HUES6 (cell line): Measurements from ENCODE around the gene BLTP1.
"Not testable (repeated sequence)": the region's sequence is repeated elsewhere in the genome, so short reads cannot be mapped to it uniquely, and the experiment has no call there.

Experiments used
- H3K27ac ChIP-seq: 2 replicates; pipeline ENCODE4 v1.7.0; 2013; ENCODE audit warnings: low read depth, mild to moderate bottlenecking, low read length, inconsistent platforms
- H3K27me3 ChIP-seq: 2 replicates; pipeline ENCODE4 v1.6.1; 2013; ENCODE audit warnings: low read length; ENCODE audit not compliant: control insufficient read depth, insufficient read depth
- H3K36me3 ChIP-seq: 2 replicates; pipeline ENCODE4 v1.6.1; 2013; ENCODE audit warnings: low read length; ENCODE audit not compliant: control insufficient read depth, insufficient read depth
- H3K4me1 ChIP-seq: 2 replicates; pipeline ENCODE4 v1.6.1; 2013; ENCODE audit warnings: low read length; ENCODE audit not compliant: control insufficient read depth, insufficient read depth
- H3K4me3 ChIP-seq: 2 replicates; pipeline ENCODE4 v1.5.1; 2013; ENCODE audit warnings: low read depth, low read length
- H3K9ac ChIP-seq: one replicate; pipeline ENCODE4 v1.6.1; 2013; ENCODE audit warnings: mild to moderate bottlenecking, low read length
- H3K9me3 ChIP-seq: 2 replicates; pipeline ENCODE4 v1.6.1; 2013; ENCODE audit warnings: low read depth, low read length; ENCODE audit not compliant: control insufficient read depth, insufficient read depth

BLTP1 gene, protein sequence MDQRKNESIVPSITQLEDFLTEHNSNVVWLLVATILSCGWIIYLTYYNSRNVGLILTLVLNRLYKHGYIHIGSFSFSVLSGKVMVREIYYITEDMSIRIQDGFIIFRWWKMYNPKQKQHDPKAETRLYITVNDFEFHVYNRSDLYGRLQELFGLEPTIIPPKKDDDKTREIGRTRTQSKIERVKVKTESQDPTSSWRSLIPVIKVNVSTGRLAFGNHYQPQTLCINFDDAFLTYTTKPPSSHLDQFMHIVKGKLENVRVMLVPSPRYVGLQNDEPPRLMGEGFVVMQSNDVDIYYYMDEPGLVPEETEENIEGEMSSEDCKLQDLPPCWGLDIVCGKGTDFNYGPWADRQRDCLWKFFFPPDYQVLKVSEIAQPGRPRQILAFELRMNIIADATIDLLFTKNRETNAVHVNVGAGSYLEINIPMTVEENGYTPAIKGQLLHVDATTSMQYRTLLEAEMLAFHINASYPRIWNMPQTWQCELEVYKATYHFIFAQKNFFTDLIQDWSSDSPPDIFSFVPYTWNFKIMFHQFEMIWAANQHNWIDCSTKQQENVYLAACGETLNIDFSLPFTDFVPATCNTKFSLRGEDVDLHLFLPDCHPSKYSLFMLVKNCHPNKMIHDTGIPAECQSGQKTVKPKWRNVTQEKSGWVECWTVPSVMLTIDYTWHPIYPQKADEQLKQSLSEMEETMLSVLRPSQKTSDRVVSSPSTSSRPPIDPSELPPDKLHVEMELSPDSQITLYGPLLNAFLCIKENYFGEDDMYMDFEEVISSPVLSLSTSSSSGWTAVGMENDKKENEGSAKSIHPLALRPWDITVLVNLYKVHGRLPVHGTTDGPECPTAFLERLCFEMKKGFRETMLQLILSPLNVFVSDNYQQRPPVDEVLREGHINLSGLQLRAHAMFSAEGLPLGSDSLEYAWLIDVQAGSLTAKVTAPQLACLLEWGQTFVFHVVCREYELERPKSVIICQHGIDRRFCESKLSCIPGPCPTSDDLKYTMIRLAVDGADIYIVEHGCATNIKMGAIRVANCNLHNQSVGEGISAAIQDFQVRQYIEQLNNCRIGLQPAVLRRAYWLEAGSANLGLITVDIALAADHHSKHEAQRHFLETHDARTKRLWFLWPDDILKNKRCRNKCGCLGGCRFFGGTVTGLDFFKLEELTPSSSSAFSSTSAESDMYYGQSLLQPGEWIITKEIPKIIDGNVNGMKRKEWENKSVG (N-terminal part only)

DNA sequence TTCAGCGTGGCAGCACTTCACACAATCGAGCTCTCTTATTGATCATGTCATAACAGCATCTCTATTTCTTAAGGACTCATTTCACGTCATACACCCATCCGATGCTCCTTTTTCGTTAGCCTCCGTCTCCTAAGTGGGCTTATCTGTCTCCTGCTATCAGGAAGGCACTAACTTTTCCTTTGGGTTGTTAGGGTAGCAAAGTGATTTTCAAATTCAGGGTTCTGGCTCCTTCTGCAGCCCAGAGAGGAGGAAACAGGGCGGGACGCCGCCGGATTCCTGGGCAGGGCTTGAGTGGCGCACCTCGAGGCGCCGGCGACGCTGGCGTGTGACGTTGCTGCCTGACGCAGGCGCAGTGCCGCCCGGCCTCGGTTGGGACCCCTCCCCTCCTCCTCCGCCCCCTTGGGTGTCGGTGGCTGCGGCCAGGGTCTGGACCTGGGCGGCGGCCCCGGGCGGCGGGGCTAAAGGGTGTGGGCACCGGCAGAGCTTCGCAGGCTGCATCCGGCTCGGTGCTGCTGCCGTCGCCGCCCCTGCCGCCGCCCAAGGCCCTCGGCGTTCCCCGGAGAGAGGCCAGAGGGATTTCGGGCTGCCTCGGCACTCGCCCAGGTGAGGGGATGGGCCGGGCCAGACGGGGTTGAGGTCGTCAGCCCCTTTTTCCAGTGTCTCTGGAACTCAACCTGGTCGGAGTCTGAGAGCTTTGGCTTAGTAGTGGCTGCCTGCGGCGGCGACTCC, at the start of gene BLTP1:
BLTP1 (plus strand) TSS at position 350 of the 729 bp plus-strand sequence. CDS start 18,317 bp downstream, outside the sequence.
- Histone ChIP-seq H3K27ac (no peak within 1 kb of the TSS), H3K4me1 (no peaks in the 10 kb centered on the region), H3K27me3 (no peaks in the 10 kb centered on the region), H3K9ac (peak within 1 kb of the TSS; percentile 79), H3K9me3 (no peaks in the 10 kb centered on the region), H3K36me3 (peaks cover 20% of the 10 kb centered on the region), H3K4me3 (peak within 1 kb of the TSS; percentile 72)

DNA sequence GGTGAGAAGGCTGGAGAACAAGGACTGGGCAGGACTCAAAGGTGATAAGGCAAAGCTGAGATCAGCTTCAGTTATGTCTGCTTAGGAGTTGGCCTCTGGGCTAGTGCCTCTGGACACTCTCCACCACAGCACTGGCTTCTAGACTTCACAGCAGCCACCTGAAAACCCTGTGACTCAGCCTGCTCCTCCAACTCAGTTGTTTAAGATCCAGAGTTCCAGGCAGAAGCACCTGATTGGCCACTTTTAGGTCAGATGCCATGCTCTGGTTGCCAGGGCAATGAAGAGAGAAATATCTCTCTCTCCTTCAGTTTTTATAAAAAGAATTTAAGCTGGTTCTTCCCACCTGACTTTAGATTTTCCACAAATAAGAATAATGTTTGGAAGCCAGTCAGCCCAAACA, 47.9 kb upstream of the BLTP1 start:
- Histone ChIP-seq H3K9me3 (no peaks in the 10 kb centered on the region), H3K36me3 (no peaks in the 10 kb centered on the region), H3K4me3 (no peak overlapping the region), H3K9ac (no peak overlapping the region), H3K27ac (no peak overlapping the region), H3K4me1 (peaks cover 18% of the 10 kb centered on the region), H3K27me3 (no peaks in the 10 kb centered on the region)

DNA sequence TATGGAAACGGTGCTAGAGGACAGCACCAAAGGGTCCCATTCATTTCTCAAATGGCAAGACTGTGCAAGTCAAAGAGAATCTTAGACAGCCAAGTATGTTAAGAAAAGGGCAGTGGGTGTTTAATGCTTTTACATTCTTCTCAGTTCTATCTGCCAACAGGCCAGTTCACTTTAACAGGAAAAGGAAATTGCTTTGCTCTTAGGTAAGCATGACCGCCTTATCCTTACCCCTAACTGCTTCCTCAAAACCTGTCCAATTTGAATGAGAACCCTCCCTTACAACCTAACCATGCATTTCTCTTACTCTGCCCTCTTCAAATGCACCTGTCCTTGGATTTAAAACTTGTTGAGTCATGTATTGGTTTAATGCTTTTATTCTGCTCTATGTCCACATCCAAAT, 44.5 kb upstream of the BLTP1 start:
- no peak overlapping the region for H3K4me3 ChIP-seq
- H3K36me3 ChIP-seq: no peaks in the 10 kb centered on the region
- H3K9me3 ChIP-seq: no peaks in the 10 kb centered on the region
- H3K27ac ChIP-seq: no peak overlapping the region
- no peaks in the 10 kb centered on the region for H3K4me1 ChIP-seq
- no peak overlapping the region for H3K9ac ChIP-seq
- H3K27me3 ChIP-seq: no peaks in the 10 kb centered on the region

DNA sequence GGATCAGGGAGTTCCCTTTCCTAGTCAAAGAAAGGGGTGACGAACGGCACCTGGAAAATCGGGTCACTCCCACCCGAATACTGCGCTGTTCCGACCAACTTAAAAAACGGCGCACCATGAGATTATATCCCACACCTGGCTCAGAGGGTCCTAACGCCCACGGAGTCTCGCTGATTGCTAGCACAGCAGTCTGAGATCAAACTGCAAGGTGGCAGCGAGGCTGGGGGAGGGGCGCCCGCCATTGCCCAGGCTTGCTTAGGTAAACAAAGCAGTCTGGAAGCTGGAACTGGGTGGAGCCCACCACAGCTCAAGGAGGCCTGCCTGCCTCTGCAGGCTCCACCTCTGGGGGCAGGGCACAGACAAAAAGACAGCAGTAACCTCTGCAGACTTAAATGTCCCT, 41.8 kb upstream of the BLTP1 start:
- not testable (repeated sequence) for H3K27ac ChIP-seq, H3K27me3 ChIP-seq, H3K4me1 ChIP-seq

DNA sequence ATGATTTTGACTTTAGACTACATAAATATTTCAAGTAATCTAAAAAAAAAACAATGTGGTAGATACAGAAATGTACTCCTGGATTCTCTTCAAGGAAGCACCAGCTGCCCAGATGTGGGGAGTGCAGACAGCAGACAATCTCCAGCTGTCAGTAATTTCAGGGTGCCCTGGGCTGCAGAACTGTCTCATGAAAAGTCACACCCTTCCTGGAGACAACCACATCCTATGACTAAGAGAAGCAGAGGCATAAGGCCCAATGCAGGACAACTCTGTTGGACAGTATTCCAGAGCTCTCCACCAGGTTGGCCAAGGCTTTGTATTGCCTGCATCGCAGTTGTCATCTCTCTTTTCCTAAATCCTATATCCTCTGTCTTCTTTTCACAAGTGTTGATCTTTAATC, 34.4 kb upstream of the BLTP1 start:
- no peaks in the 10 kb centered on the region for H3K27me3 ChIP-seq
- no peak overlapping the region for H3K27ac ChIP-seq
- H3K36me3 ChIP-seq: no peaks in the 10 kb centered on the region
- H3K4me1 ChIP-seq: no peaks in the 10 kb centered on the region
- no peaks in the 10 kb centered on the region for H3K9me3 ChIP-seq
- no peak overlapping the region for H3K4me3 ChIP-seq
- H3K9ac ChIP-seq: no peak overlapping the region

More for the DNA sequence above, 41.8 kb upstream of the BLTP1 start:
- H3K36me3 ChIP-seq, H3K4me3 ChIP-seq, H3K9me3 ChIP-seq, H3K9ac ChIP-seq: not testable (repeated sequence)

DNA sequence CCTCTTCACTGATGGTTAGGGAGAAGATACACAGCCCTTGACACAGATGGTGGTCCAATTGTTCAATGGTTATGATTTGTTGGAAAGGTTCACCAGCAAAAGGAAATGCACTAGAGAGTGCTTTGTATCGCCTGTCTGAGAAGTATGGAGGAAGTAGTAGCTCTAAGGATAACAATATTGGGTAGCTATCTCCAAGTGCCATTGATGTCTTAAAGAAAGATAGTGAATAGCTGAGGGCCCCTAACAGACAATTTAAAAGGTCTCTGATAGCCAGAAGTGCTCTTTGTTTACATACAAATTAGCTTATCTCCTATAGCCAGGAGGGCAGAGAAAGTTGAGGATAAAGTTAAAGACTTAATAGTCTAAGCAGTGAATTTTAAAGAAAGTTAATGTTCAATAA, 33.9 kb upstream of the BLTP1 start:
- no peaks in the 10 kb centered on the region for H3K4me1 ChIP-seq
- no peak overlapping the region for H3K4me3 ChIP-seq
- no peaks in the 10 kb centered on the region for H3K27me3 ChIP-seq
- H3K27ac ChIP-seq: no peak overlapping the region
- no peak overlapping the region for H3K9ac ChIP-seq
- no peaks in the 10 kb centered on the region for H3K36me3 ChIP-seq
- H3K9me3 ChIP-seq: no peaks in the 10 kb centered on the region

DNA sequence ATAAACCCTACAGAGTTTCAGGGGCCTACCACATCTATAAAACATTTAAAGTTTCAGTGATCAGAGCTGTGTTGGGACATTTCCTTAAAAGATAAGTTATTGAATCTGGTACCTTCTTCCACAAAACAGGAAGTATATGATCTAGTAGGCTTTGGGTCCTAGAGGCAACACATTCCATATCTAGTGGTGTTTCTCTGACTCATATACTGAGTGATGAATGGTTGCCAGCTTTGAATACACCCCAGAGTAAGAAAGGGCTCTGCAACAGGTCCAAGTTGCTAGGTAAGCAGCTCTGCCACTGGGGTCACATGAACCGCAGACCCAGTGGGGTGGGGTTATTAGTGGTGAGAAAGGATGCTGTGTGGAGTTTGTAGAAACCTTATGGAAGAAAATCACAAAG, 32.4 kb upstream of the BLTP1 start:
- Histone ChIP-seq H3K4me1 (no peaks in the 10 kb centered on the region), H3K36me3 (no peaks in the 10 kb centered on the region), H3K27ac (no peak overlapping the region), H3K4me3 (no peak overlapping the region), H3K27me3 (no peaks in the 10 kb centered on the region), H3K9ac (no peak overlapping the region), H3K9me3 (no peaks in the 10 kb centered on the region)

DNA sequence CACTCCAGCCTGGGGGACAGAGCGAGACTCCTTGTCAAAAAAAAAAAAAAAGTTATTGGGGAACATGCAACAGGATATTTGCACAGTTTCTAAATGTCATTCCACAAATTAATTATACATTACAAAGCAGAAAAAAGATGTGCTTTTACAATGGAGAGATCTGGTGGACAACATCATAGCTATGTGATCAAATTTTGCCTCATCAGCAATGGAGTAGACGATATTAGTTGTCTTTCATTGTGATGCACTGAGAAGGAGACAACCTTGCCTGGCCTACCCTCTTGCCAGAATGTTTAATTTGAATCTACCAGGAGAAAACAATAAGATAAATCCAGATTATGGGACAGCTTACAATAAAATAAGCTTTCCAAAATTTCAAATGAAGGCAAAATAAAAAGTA, 30.5 kb upstream of the BLTP1 start:
- Histone ChIP-seq H3K27ac (no peak overlapping the region), H3K4me1 (no peaks in the 10 kb centered on the region), H3K36me3 (no peaks in the 10 kb centered on the region), H3K27me3 (no peaks in the 10 kb centered on the region), H3K9ac (no peak overlapping the region), H3K4me3 (no peak overlapping the region), H3K9me3 (no peaks in the 10 kb centered on the region)

DNA sequence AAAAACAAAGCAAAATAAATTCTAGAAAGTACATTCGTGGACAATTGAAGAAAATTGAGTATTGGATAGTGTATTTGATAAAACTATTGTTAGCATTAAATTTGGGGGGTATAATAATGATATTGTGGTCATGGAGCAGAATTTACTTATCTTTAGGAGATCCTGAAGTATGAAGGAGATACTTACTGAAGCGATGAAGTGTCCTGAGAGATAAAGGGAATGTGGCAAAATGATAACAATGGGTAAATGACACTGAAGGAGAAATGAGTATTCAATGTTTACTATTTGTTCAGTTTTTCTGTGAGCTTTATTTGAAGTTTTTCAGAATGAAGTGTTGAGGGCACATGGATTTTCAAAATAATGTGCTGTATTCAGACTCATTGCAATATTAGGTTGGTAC, 30.0 kb upstream of the BLTP1 start:
- Histone ChIP-seq H3K4me3 (no peak overlapping the region), H3K4me1 (no peaks in the 10 kb centered on the region), H3K27ac (no peak overlapping the region), H3K9me3 (no peaks in the 10 kb centered on the region), H3K36me3 (no peaks in the 10 kb centered on the region), H3K27me3 (no peaks in the 10 kb centered on the region), H3K9ac (no peak overlapping the region)

DNA sequence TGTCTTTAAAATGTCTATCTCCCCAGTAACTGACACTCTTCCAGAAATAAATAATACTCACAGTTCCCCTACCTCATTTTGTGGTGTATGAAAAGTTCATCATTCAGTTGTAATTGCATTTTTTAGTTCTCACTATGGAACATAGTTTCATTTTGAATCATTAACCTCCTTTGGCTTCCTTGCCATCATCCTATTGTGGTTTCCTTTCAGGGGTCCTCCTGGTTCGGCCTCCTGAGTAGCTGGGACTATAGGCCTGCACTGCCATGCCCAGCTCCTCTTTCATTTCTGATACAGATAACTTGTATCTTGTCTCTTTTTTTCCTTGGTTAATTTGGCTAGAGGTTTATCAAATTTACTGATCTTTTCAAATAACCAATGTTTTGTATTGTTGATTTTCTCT, 23.1 kb upstream of the BLTP1 start:
- Histone ChIP-seq H3K4me1 (no peaks in the 10 kb centered on the region), H3K27me3 (no peaks in the 10 kb centered on the region), H3K9ac (no peak overlapping the region), H3K36me3 (no peaks in the 10 kb centered on the region), H3K9me3 (no peaks in the 10 kb centered on the region), H3K27ac (no peak overlapping the region), H3K4me3 (no peak overlapping the region)
